Peyer's patch (tissue), 4 donors: ENCODE measurements around the gene LMTK2.

ENCODE experiments used
- CTCF ChIP-seq, 6 experiments: fragments of 450-650 bp in 4 of 6; fragments of 200-600 bp in 2 of 6; sonication (generic) in 1 of 6; IDR thresholded peaks; one replicate each; pipeline ENCODE4 v1.5.1; 2017 to 2019; ENCODE audit warnings: antibody characterized with exemption in 6 of 6, mild to moderate bottlenecking in 3 of 6, moderate library complexity in 1 of 6
- POLR2A ChIP-seq, 2 donors: fragments of 450-650 bp; IDR thresholded peaks; one replicate each; pipeline ENCODE4 v1.5.1; 2017; ENCODE audit warnings: antibody characterized with exemption in 2 of 2, mild to moderate bottlenecking in 2 of 2, moderate library complexity in 2 of 2

- TF ChIP-seq CTCF (IDR thresholded peaks at IDR 0.05) (no peak), POLR2A (IDR thresholded peaks at IDR 0.05) (no peak)
Observed at GRCh38 chr7:98138672-98139071, 32.0 kb downstream of the LMTK2 start.
